B cell (primary cell): ENCODE results near the gene TTC38. TPM values are rescaled to one million over a fixed set of nuclear protein-coding genes. Genes with fewer than 3 reads are reported as not detected.
A peak's percentile ranks its signal among the peaks of the same experiment; 100 is the strongest.

Experiments
- ATAC-seq: fragments of 200-7000 bp; cut with Tn5 transposase; one replicate; pipeline ENCODE4 v1.10.0; 2021; ENCODE audit warnings: low read depth, mild to moderate bottlenecking, moderate number of reproducible peaks, moderate library complexity
- CTCF ChIA-PET: fragments of 350-600 bp; sonication (Branson Sonifier 250); formaldehyde crosslinking; loops from one replicate; lab custom pipeline; 2021; ENCODE audit warnings: antibody characterized with exemption, inconsistent platforms; lab: Charles Lee
- POLR2A ChIA-PET: fragments of 350-600 bp; sonication (Branson Sonifier 250); formaldehyde crosslinking; loops from one replicate; lab custom pipeline; 2021; ENCODE audit warnings: antibody characterized with exemption; lab: Charles Lee
- DNase-seq: peaks from one replicate; pipeline ENCODE4 v3.0.0; 2013
- H2AFZ ChIP-seq: 2 replicates; pipeline ENCODE4 v1.6.1; 2012; ENCODE audit warnings: mild to moderate bottlenecking, low read depth, low read length; ENCODE audit not compliant: insufficient read depth, poor library complexity, severe bottlenecking
- H3K27ac ChIP-seq, 2 donors: 1 replicate in 1 of 2; 2 replicates in 1 of 2; pipeline ENCODE4 v1.5.1; 2012 to 2013; ENCODE audit warnings: low read length in 2 of 2, mild to moderate bottlenecking in 2 of 2, moderate library complexity in 1 of 2
- H3K27me3 ChIP-seq, 4 experiments: fragments of 200-600 bp in 1 of 4; sonication (generic) in 1 of 4; replicated peaks in 1 of 4; 1 replicate in 2 of 4; 2 replicates in 2 of 4; pipeline versions ENCODE4 v1.6.1 to v1.7.0; 2013 to 2016; ENCODE audit warnings: low read length in 3 of 4, mild to moderate bottlenecking in 2 of 4, mixed read lengths in 1 of 4, moderate library complexity in 1 of 4; ENCODE audit not compliant: insufficient read depth in 4 of 4, control insufficient read depth in 3 of 4; ENCODE audit errors: control extremely low read depth in 1 of 4
- H3K36me3 ChIP-seq, 2 experiments: replicated peaks in 1 of 2; 1 replicate in 1 of 2; 2 replicates in 1 of 2; pipeline versions ENCODE4 v1.6.1 to v1.7.1; 2013; ENCODE audit warnings: low read length in 1 of 2; ENCODE audit not compliant: insufficient read depth in 2 of 2, control insufficient read depth in 1 of 2; ENCODE audit errors: control extremely low read depth in 1 of 2, extremely low read depth in 1 of 2
- H3K4me1 ChIP-seq, 2 donors: fragments of 200-600 bp in 1 of 2; sonication (generic) in 1 of 2; 1 replicate in 1 of 2; 2 replicates in 1 of 2; pipeline versions ENCODE4 v1.5.1 to v1.6.1; 2013 to 2017; ENCODE audit warnings: low read length in 2 of 2; ENCODE audit not compliant: control insufficient read depth in 2 of 2, insufficient read depth in 2 of 2
- H3K4me2 ChIP-seq: replicated peaks from 2 replicates; pipeline ENCODE3; 2012; ENCODE audit warnings: mild to moderate bottlenecking, low read depth, low read length; ENCODE audit not compliant: poor library complexity, severe bottlenecking
- H3K4me3 ChIP-seq, 5 experiments: fragments of 200-600 bp in 1 of 5; sonication (generic) in 1 of 5; 1 replicate in 3 of 5; 2 replicates in 2 of 5; pipeline versions ENCODE4 v1.5.1 to v1.7.0; 2011 to 2016; ENCODE audit warnings: low read length in 4 of 5, mild to moderate bottlenecking in 4 of 5, low read depth in 2 of 5, control low read depth in 1 of 5, moderate library complexity in 1 of 5; ENCODE audit not compliant: insufficient read depth in 1 of 5; ENCODE audit errors: control extremely low read depth in 1 of 5, extremely low read depth in 1 of 5
- H3K79me2 ChIP-seq: fragments of 200-600 bp; sonication (generic); one replicate; pipeline ENCODE4 v1.6.0; 2016; ENCODE audit warnings: low read length; ENCODE audit not compliant: control insufficient read depth, insufficient read depth
- H3K9ac ChIP-seq: fragments of 200-600 bp; sonication (generic); 2 replicates; pipeline ENCODE4 v1.6.1; 2017; ENCODE audit warnings: mild to moderate bottlenecking, low read length, moderate library complexity
- H3K9me3 ChIP-seq, 3 donors: one replicate each; pipeline versions ENCODE4 v1.6.1 to v1.7.1; 2013; ENCODE audit warnings: low read length in 2 of 3; ENCODE audit not compliant: control insufficient read depth in 2 of 3, insufficient read depth in 1 of 3; ENCODE audit errors: control extremely low read depth in 1 of 3
- H4K20me1 ChIP-seq: 2 replicates; pipeline ENCODE4 v1.6.0; 2012; ENCODE audit warnings: mild to moderate bottlenecking, low read length; ENCODE audit not compliant: insufficient read depth, control insufficient read depth, poor library complexity, severe bottlenecking
- H3K27ac Mint-ChIP-seq: one replicate; pipeline ENCODE4 v1.8.0; 2021; ENCODE audit warnings: mixed read lengths
- H3K27me3 Mint-ChIP-seq: one replicate; pipeline ENCODE4 v1.8.0; 2021; ENCODE audit warnings: mixed read lengths
- H3K4me1 Mint-ChIP-seq: one replicate; pipeline ENCODE4 v1.8.0; 2021; ENCODE audit warnings: mixed read lengths
- H3K4me3 Mint-ChIP-seq: one replicate; pipeline ENCODE4 v1.8.0; 2021; ENCODE audit warnings: mixed read lengths
- H3K9me3 Mint-ChIP-seq: one replicate; pipeline ENCODE4 v1.8.0; 2022; ENCODE audit warnings: mixed read lengths; ENCODE audit not compliant: insufficient read depth
- EZH2 ChIP-seq: IDR thresholded peaks from 2 replicates; pipeline ENCODE4 v1.6.1; 2012; ENCODE audit warnings: borderline replicate concordance, low read depth, mild to moderate bottlenecking, moderate library complexity, low read length; ENCODE audit not compliant: insufficient read depth, poor library complexity, severe bottlenecking
- WGBS: methylation state at CpG from one replicate; pipeline ENCODE4 v1.1.5; 2013; ENCODE audit warnings: missing lambda C conversion rate; ENCODE audit not compliant: insufficient coverage; 5-methylcytosine and 5-hydroxymethylcytosine counted together
- intact Hi-C: fragments of 100-400 bp; cut with micrococcal nuclease; formaldehyde crosslinking; loops from one replicate; pipeline ENCODE4 v1.10.0; 2022
- polyA plus RNA-seq: library from polyadenylated mRNA; depleted of rRNA; stranded (reverse); fragments of >200 nt; gene quantifications from 2 replicates; pipeline ENCODE4 v1.2.3, GENCODE V29; 2012
- total RNA-seq, 2 donors: library from RNA; stranded (reverse); fragments of 120-200 nt in 1 of 2; gene quantifications; 1 replicate in 1 of 2; 2 replicates in 1 of 2; pipeline versions ENCODE4 v1.2.3 to v1.2.4, GENCODE V29; 2013 to 2022
- TF ChIP-seq, protein P1 (sequence below): fragments of 200-600 bp; IDR thresholded peaks from one replicate; pipeline ENCODE4 v1.8.0; 2022; ENCODE audit warnings: antibody characterized with exemption, mild to moderate bottlenecking

The TTC38 gene
- total and polyA plus RNA-seq, 2 donors (not counting 1 experiment from before 2014, with no cell fraction given): 10.8 to 13.3 TPM

DNA sequence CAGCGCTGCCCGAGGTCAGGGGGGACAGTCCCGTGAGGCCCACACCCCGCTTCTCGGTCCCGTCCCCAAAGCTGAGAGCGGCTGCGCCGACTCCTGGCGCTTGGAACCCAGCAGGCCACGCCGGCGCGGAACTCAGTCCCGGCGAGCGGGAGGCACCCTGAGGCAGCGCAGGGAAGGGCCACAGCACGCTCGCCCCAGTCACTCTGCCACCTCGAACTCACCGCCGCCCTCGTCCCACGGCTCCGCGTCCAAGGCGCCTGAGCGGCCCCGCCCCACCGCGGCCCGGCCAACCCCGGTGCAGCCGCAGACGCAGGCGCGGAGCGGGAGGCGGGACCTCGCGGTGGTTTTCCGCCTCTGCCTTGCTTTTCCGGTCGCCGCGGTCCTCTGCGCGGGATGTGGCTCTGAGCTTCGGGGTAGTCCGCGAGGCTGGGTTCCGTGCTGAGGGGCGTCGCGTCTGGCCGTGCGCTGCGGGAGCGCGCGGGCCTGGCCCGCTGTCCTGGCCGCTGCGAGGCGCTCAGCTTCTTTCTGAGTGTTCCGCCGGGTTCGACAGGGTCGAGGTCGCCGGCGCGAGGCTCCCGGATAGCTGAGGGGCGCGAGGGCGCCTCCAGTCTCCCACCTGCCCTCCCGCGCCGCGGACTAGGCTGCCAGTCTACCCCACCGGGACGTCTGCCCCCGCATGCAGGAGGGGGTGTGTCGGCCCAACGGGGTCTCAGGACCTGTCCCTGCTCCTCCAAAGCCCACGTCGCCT lies 17.6 kb upstream of the TTC38 start, which contains the start of gene CDPF1:
Gene CDPF1, minus strand, starts transcription at position 259 of the 748 bp plus-strand sequence. CDS start 2,009 bp downstream, outside the sequence.
- Histone ChIP-seq H3K9me3 (peaks cover 0 to 2% (median 0%) of the 10 kb centered on the region in 3 donors), H2AFZ (peak within 1 kb of the TSS; percentile 85), H3K4me3 (peak within 1 kb of the TSS in 4 of 5 experiments; percentile 72 to 85 (median 82)), H3K36me3 (no peaks in the 10 kb centered on the region), H3K27me3 (no peaks in the 10 kb centered on the region), H4K20me1 (no peaks in the 10 kb centered on the region), H3K79me2 (peaks cover 16% of the 10 kb centered on the region), H3K4me2 (peak within 1 kb of the TSS; percentile 84), H3K4me1 (peaks cover 14% of the 10 kb centered on the region in 2 donors), H3K9ac (peak within 1 kb of the TSS; percentile 75), H3K27ac (peak within 1 kb of the TSS; percentile 35 to 75)
- CTCF ChIA-PET: interaction anchor here (1.1 kb wide), 1 partner anchor 125 kb away, joined by 3 read pairs; no protein-coding TSS in a partner anchor
- no peaks in the 10 kb centered on the region for H3K27me3 Mint-ChIP-seq
- intact Hi-C loops: loop anchor here (1.0 to 2.0 kb wide), 4 partner anchors 17 to 99 kb away; partner anchors contain the start of gene GTSE1
- DNase-seq: peak; percentile 91
- TF ChIP-seq EZH2: no peak
- TF ChIP-seq, protein P1, sequence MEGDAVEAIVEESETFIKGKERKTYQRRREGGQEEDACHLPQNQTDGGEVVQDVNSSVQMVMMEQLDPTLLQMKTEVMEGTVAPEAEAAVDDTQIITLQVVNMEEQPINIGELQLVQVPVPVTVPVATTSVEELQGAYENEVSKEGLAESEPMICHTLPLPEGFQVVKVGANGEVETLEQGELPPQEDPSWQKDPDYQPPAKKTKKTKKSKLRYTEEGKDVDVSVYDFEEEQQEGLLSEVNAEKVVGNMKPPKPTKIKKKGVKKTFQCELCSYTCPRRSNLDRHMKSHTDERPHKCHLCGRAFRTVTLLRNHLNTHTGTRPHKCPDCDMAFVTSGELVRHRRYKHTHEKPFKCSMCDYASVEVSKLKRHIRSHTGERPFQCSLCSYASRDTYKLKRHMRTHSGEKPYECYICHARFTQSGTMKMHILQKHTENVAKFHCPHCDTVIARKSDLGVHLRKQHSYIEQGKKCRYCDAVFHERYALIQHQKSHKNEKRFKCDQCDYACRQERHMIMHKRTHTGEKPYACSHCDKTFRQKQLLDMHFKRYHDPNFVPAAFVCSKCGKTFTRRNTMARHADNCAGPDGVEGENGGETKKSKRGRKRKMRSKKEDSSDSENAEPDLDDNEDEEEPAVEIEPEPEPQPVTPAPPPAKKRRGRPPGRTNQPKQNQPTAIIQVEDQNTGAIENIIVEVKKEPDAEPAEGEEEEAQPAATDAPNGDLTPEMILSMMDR: no peak
- under 1% methylated on average over 89 of the region's 89 CpGs for WGBS
- H3K4me3 Mint-ChIP-seq: peak within 1 kb of the TSS; percentile 87
- ATAC-seq: peak; percentile 96
- peak within 1 kb of the TSS; percentile 80 for H3K27ac Mint-ChIP-seq
- H3K9me3 Mint-ChIP-seq: no peaks in the 10 kb centered on the region
- peaks cover 18% of the 10 kb centered on the region for H3K4me1 Mint-ChIP-seq
- POLR2A ChIA-PET: interaction anchor here (0.6 to 1.5 kb wide), 4 partner anchors 18 to 101 kb away, joined by 4 to 11 read pairs (median 7); partner anchors contain the start of genes GTSE1 and TTC38
